K562 (cell line): ENCODE measurements around the gene RBM17. TPM values are rescaled to one million over a fixed set of nuclear protein-coding genes. Genes with fewer than 3 reads are reported as not detected.

Experiments
- ARHGAP35 ChIP-seq: fragments of 450-650 bp; IDR thresholded peaks from 2 replicates; pipeline ENCODE4 v1.6.1; 2018; ENCODE audit not compliant: partially characterized antibody
- ASH1L ChIP-seq: fragments of 450-650 bp; IDR thresholded peaks from 2 replicates; pipeline ENCODE4 v1.6.1; 2018; ENCODE audit warnings: borderline replicate concordance, mild to moderate bottlenecking, low read depth; ENCODE audit not compliant: partially characterized antibody
- CBFA2T2 ChIP-seq: fragments of 450-650 bp; conservative IDR thresholded peaks from 2 replicates; pipeline ENCODE4 v1.6.1; 2017; ENCODE audit warnings: mild to moderate bottlenecking
- FOXK1 ChIP-seq: sonication (generic); formaldehyde crosslinking; IDR thresholded peaks from 2 replicates; pipeline ENCODE4 v1.8.0; 2022; ENCODE audit warnings: missing genetic modification reagents, mild to moderate bottlenecking, borderline replicate concordance
- GTF3C2 ChIP-seq: IDR thresholded peaks from 3 replicates; pipeline ENCODE4 v1.6.1; 2011; ENCODE audit warnings: borderline replicate concordance, mild to moderate bottlenecking, moderate library complexity; ENCODE audit not compliant: insufficient read length; ENCODE audit errors: extremely low read depth
- REST ChIP-seq, 2 experiments: fragments of 450-650 bp; formaldehyde crosslinking in 1 of 2; IDR thresholded peaks; 2 replicates each; pipeline versions ENCODE4 v1.4.0 to v1.6.1; 2014 to 2020; ENCODE audit warnings: mild to moderate bottlenecking in 2 of 2, borderline replicate concordance in 1 of 2, low read depth in 1 of 2
- RHOXF2B ChIP-seq: fragments of 250-450 bp; sonication (Bioruptor Pico); conservative IDR thresholded peaks from 2 replicates; pipeline ENCODE4 v1.5.1; 2021
- SMAD4 ChIP-seq: fragments of 250-450 bp; sonication (Bioruptor Pico); conservative IDR thresholded peaks from 2 replicates; pipeline ENCODE4 v1.8.0; 2021; ENCODE audit warnings: inconsistent platforms, mild to moderate bottlenecking, moderate library complexity
- TAF15 ChIP-seq: fragments of 200-400 bp; formaldehyde crosslinking; IDR thresholded peaks from 2 replicates; pipeline ENCODE4 v1.6.1; 2017; ENCODE audit warnings: mild to moderate bottlenecking, low read depth, low read length, moderate library complexity
- XRCC5 ChIP-seq: fragments of 200-400 bp; formaldehyde crosslinking; IDR thresholded peaks from 2 replicates; pipeline ENCODE4 v1.6.1; 2017; ENCODE audit warnings: low read depth, mild to moderate bottlenecking, low read length
- ZNF124 ChIP-seq: sonication (generic); formaldehyde crosslinking; IDR thresholded peaks from 2 replicates; pipeline ENCODE4 v1.8.1; 2022; ENCODE audit warnings: missing genetic modification reagents
- ZNF280A ChIP-seq: fragments of 450-650 bp; IDR thresholded peaks from 2 replicates; pipeline ENCODE4 v1.6.1; 2018; ENCODE audit warnings: mild to moderate bottlenecking, low read depth; ENCODE audit not compliant: partially characterized antibody
- ZNF445 ChIP-seq: fragments of 250-450 bp; sonication (Bioruptor Pico); IDR thresholded peaks from 2 replicates; pipeline ENCODE4 v1.4.0; 2020; ENCODE audit warnings: low read depth, mild to moderate bottlenecking, moderate library complexity
- ZNF79 ChIP-seq: fragments of 250-450 bp; sonication (Bioruptor Pico); IDR thresholded peaks from 2 replicates; pipeline ENCODE4 v1.4.0; 2020; ENCODE audit warnings: low read depth, mild to moderate bottlenecking, moderate library complexity
- polyA plus RNA-seq, 8 experiments: library from polyadenylated mRNA; depleted of rRNA in 4 of 8; stranded (reverse) in 5 of 8; unstranded in 3 of 8; fragments of >200 nt; fragmentation: Nextera tagmentation in 2 of 8; fragmentation: Illumina TruSeq in 1 of 8; extraction: Ambion mirVana in 2 of 8; extraction: Trizol in 1 of 8; gene quantifications; 2 replicates each; pipeline versions ENCODE4 v1.2.1 to v1.2.3, GENCODE V29; 2011 to 2014; ENCODE audit warnings: inconsistent platforms in 1 of 8, missing spikeins in 1 of 8
- total RNA-seq, 7 experiments: library from RNA; depleted of rRNA in 6 of 7; stranded (reverse); fragments of >200 nt in 6 of 7; fragmentation: Illumina TruSeq in 2 of 7; extraction: Trizol in 2 of 7; gene quantifications; 2 replicates each; pipeline versions ENCODE4 v1.2.1 to v1.2.3, GENCODE V29; 2011 to 2021; ENCODE audit warnings: low replicate concordance in 1 of 7

RBM17 gene
- total and polyA plus RNA-seq, 9 of the 15 experiments (the other 6 are each of a cell fraction or from before 2014, with no cell fraction given) = 23.6 to 217 (median 124) TPM

- TF ChIP-seq ASH1L (no peak), ARHGAP35 (no peak), CBFA2T2 (no peak), REST (IDR thresholded peaks at IDR 0.05; ENCODE audit: borderline replicate concordance) (peak; percentile 35; the same call in 1 of the 2 replicates), REST (CRISPR knock-in tag; IDR thresholded peaks at IDR 0.05; ENCODE audit: low read depth) (no peak), FOXK1 (CRISPR knock-in tag) (no peak), ZNF445 (CRISPR knock-in tag) (no peak), SMAD4 (CRISPR knock-in tag) (peak; percentile 71), RHOXF2B (CRISPR knock-in tag) (no peak), ZNF79 (CRISPR knock-in tag) (no peak), ZNF280A (no peak), TAF15 (no peak), ZNF124 (CRISPR knock-in tag) (no peak), GTF3C2 (no peak), XRCC5 (no peak)
Measured at GRCh38 chr10:6144406-6145165, 55.8 kb downstream of the RBM17 start (continued).
